Stomach (tissue), 19 donors: ENCODE data around the gene SKI. TPM values are rescaled to one million over a fixed set of nuclear protein-coding genes. Genes with fewer than 3 reads are reported as not detected.

Experiments used
- DNase-seq, 2 donors: peaks; one replicate each; pipeline versions ENCODE4 v3.0.0 to v3.0.0-alpha.2; 2013 to 2019
- H3K27ac ChIP-seq, 5 donors: fragments of 200-600 bp in 4 of 5; sonication (generic) in 4 of 5; one replicate each; pipeline ENCODE4 v1.5.1; 2013 to 2019; ENCODE audit warnings: mild to moderate bottlenecking in 1 of 5, moderate library complexity in 1 of 5
- H3K27me3 ChIP-seq, 3 donors: fragments of 200-600 bp; sonication (generic); one replicate each; pipeline ENCODE4 v1.5.1; 2017 to 2019; ENCODE audit warnings: mixed run types in 1 of 3
- H3K36me3 ChIP-seq, 4 donors: fragments of 200-600 bp; sonication (generic); 1 replicate in 3 of 4; 2 replicates in 1 of 4; pipeline ENCODE4 v1.5.1; 2016 to 2019
- H3K4me1 ChIP-seq, 4 donors: fragments of 200-600 bp; sonication (generic); one replicate each; pipeline ENCODE4 v1.5.1; 2016 to 2019
- H3K4me3 ChIP-seq, 4 donors: fragments of 200-600 bp; sonication (generic) in 3 of 4; one replicate each; pipeline ENCODE4 v1.5.1; 2016 to 2019; ENCODE audit warnings: mild to moderate bottlenecking in 1 of 4
- H3K9me3 ChIP-seq, 4 donors: fragments of 200-600 bp; sonication (generic); one replicate each; pipeline ENCODE4 v1.5.1; 2016 to 2019
- CTCF ChIP-seq, 7 experiments: fragments of 450-650 bp in 4 of 7; fragments of 200-600 bp in 3 of 7; sonication (generic) in 3 of 7; IDR thresholded peaks; one replicate each; pipeline ENCODE4 v1.5.1; 2016 to 2019; ENCODE audit warnings: antibody characterized with exemption in 7 of 7, control low read depth in 2 of 7, mild to moderate bottlenecking in 1 of 7
- EP300 ChIP-seq: sonication (generic); formaldehyde crosslinking; IDR thresholded peaks from one replicate; pipeline ENCODE4 v1.6.1; 2017; ENCODE audit warnings: antibody characterized with exemption
- POLR2A ChIP-seq, 4 donors: fragments of 450-650 bp; IDR thresholded peaks; one replicate each; pipeline ENCODE4 v1.6.1; 2016; ENCODE audit warnings: antibody characterized with exemption in 4 of 4, control low read depth in 2 of 4, mild to moderate bottlenecking in 1 of 4, moderate library complexity in 1 of 4
- POLR2AphosphoS5 ChIP-seq, 3 donors: sonication (generic); formaldehyde crosslinking; IDR thresholded peaks; one replicate each; pipeline ENCODE4 v1.6.1; 2016; ENCODE audit warnings: antibody characterized with exemption in 3 of 3
- WGBS, 5 donors: extraction: QIAGEN DNeasy Blood & Tissue Kit in 3 of 5; methylation state at CpG; one replicate each; pipeline versions ENCODE4 v1.1.5 to v1.1.7; 2013 to 2018; 5-methylcytosine and 5-hydroxymethylcytosine counted together
- intact Hi-C: fragments of 100-400 bp; cut with DNase I; formaldehyde crosslinking; loops from one replicate; pipeline ENCODE4 v1.15.1; 2023; ENCODE audit warnings: low total_unique reads
- long read RNA-seq, 10 donors: transcript quantifications; one replicate each; lab custom pipeline, GENCODE V29; 2026
- polyA plus RNA-seq, 3 donors: library from polyadenylated mRNA; stranded (reverse); fragments of 200-250 nt; gene quantifications; one replicate each; pipeline ENCODE4 v1.2.3, GENCODE V29; 2013
- total RNA-seq, 5 donors: library from RNA; depleted of rRNA; stranded (reverse); fragments of >200 nt; gene quantifications; one replicate each; pipeline versions ENCODE4 v1.1.0 to v1.2.3, GENCODE V29; 2014 to 2016
- donor health status: healthy with polysubstance abuse.
- donor health status: Bipolar disorder and iron deficiency.
- donor health status: healthy.

Gene SKI
- total RNA-seq (10 to 100 TPM; 18.7 to 84.0 (median 32.7) TPM), polyA plus RNA-seq (10 to 100 TPM in 2 of 3 donors, 1 to 10 TPM in 1; 7.4 to 14.8 (median 13.9) TPM)
- long read RNA-seq, donor 1, full-length matches to known transcripts = 1 of 1 reads
- long read RNA-seq, donor 1, partial matches to known transcripts = 0 of 1 reads
- long read RNA-seq, donor 1, other reads (novel, unspliced or antisense) = 0 of 1 reads
- long read RNA-seq, donor 2, full-length matches to known transcripts = 6 of 6 reads
- long read RNA-seq, donor 2, partial matches to known transcripts = 0 of 6 reads
- long read RNA-seq, donor 2, other reads (novel, unspliced or antisense) = 0 of 6 reads
- long read RNA-seq, donor 3 = 0 reads
- long read RNA-seq, donor 4 = 0 reads
- long read RNA-seq, donor 5, full-length matches to known transcripts = 3 of 3 reads
- long read RNA-seq, donor 5, partial matches to known transcripts = 0 of 3 reads
- long read RNA-seq, donor 5, other reads (novel, unspliced or antisense) = 0 of 3 reads
- long read RNA-seq, donor 6 = 0 reads
- long read RNA-seq, donor 7, full-length matches to known transcripts = 2 of 13 reads
- long read RNA-seq, donor 7, partial matches to known transcripts = 11 of 13 reads
- long read RNA-seq, donor 7, other reads (novel, unspliced or antisense) = 0 of 13 reads
- long read RNA-seq, donor 8, full-length matches to known transcripts = 1 of 31 reads
- long read RNA-seq, donor 8, partial matches to known transcripts = 30 of 31 reads
- long read RNA-seq, donor 8, other reads (novel, unspliced or antisense) = 0 of 31 reads
- long read RNA-seq, donor 9, full-length matches to known transcripts = 1 of 6 reads
- long read RNA-seq, donor 9, partial matches to known transcripts = 5 of 6 reads
- long read RNA-seq, donor 9, other reads (novel, unspliced or antisense) = 0 of 6 reads
- long read RNA-seq, donor 10 = 0 reads

GRCh38 chr1:2228157-2228594, at the start of gene SKI:
TSS of gene SKI (plus strand) at chr1:2228319. CDS start at chr1:2228767, 448 bp downstream.
- Histone ChIP-seq H3K4me3 (peak within 1 kb of the TSS; percentile 68 to 81 (median 72)), H3K36me3 (no peaks in the 10 kb centered on the region), H3K4me1 (peaks cover 45 to 53% (median 48%) of the 10 kb centered on the region in 4 donors), H3K27ac (peak within 1 kb of the TSS; percentile 97 to 100 (median 99)), H3K27me3 (peaks cover 0 to 4% (median 0%) of the 10 kb centered on the region in 3 donors), H3K9me3 (no peaks in the 10 kb centered on the region)
- intact Hi-C loops = no loop called here
- no peak for TF ChIP-seq POLR2AphosphoS5 (IDR thresholded peaks at IDR 0.05)
- 0 to 2% (median 0%) methylated on average over 15 to 86 of the region's 100 CpGs; no CpG with 5 or more reads in 1 of the 5 donors for WGBS, 5 donors
- DNase-seq = peak in 1 of 2 donors; percentile 46

- H3K27ac ChIP-seq = no peak overlapping the region
- TF ChIP-seq POLR2AphosphoS5 (IDR thresholded peaks at IDR 0.05) = no peak
- H3K4me1 ChIP-seq = peaks cover 0 to 12% (median 9%) of the 10 kb centered on the region in 4 donors
- DNase-seq = no peak
- H3K9me3 ChIP-seq = no peaks in the 10 kb centered on the region
- intact Hi-C loops = no loop called here
- no peak overlapping the region for H3K4me3 ChIP-seq
- peaks cover 0 to 47% (median 32%) of the 10 kb centered on the region in 4 donors for H3K36me3 ChIP-seq
- H3K27me3 ChIP-seq = no peaks in the 10 kb centered on the region
- 90 to 94% (median 92%) methylated on average over 8 to 16 of the region's 16 CpGs for WGBS, 5 donors
Observed at GRCh38 chr1:2178875-2179274, 49.2 kb upstream of the SKI start.

GRCh38 chr1:2179283-2180013, 48.7 kb upstream of the SKI start:
- peak in 1 of 2 donors; percentile 34 for DNase-seq
- Histone ChIP-seq H3K27ac (no peak overlapping the region), H3K4me3 (no peak overlapping the region), H3K36me3 (peaks cover 0 to 53% (median 38%) of the 10 kb centered on the region in 4 donors), H3K27me3 (no peaks in the 10 kb centered on the region), H3K9me3 (no peaks in the 10 kb centered on the region), H3K4me1 (peaks cover 0 to 6% (median 3%) of the 10 kb centered on the region in 4 donors)
- 77 to 83% (median 80%) methylated on average over 21 to 28 of the region's 28 CpGs for WGBS, 5 donors
- intact Hi-C loops = no loop called here
- no peak for TF ChIP-seq POLR2A (IDR thresholded peaks at IDR 0.05)

GRCh38 chr1:2180297-2181245, 47.5 kb upstream of the SKI start:
- DNase-seq = no peak
- no peaks in the 10 kb centered on the region for H3K27me3 ChIP-seq
- peaks cover 0 to 62% (median 48%) of the 10 kb centered on the region in 4 donors for H3K36me3 ChIP-seq
- no peaks in the 10 kb centered on the region for H3K9me3 ChIP-seq
- no peak for TF ChIP-seq CTCF (IDR thresholded peaks at IDR 0.05)
- TF ChIP-seq EP300 = no peak
- 85 to 94% (median 91%) methylated on average over 46 to 58 of the region's 58 CpGs for WGBS, 5 donors
- H3K27ac ChIP-seq = no peak overlapping the region
- intact Hi-C loops = no loop called here
- no peak overlapping the region for H3K4me3 ChIP-seq
- H3K4me1 ChIP-seq = no peaks in the 10 kb centered on the region

- Histone ChIP-seq H3K27me3 (no peaks in the 10 kb centered on the region), H3K9me3 (no peaks in the 10 kb centered on the region), H3K36me3 (peaks cover 0 to 61% (median 52%) of the 10 kb centered on the region in 4 donors), H3K4me1 (no peaks in the 10 kb centered on the region), H3K27ac (no peak overlapping the region), H3K4me3 (no peak overlapping the region)
- WGBS, 5 donors = 88 to 96% (median 93%) methylated on average over 14 of the region's 14 CpGs
- DNase-seq = no peak
- intact Hi-C loops = no loop called here
- TF ChIP-seq CTCF (IDR thresholded peaks at IDR 0.05) = no peak
- TF ChIP-seq POLR2A (IDR thresholded peaks at IDR 0.05) = no peak
- no peak for TF ChIP-seq POLR2AphosphoS5 (IDR thresholded peaks at IDR 0.05)
- no peak for TF ChIP-seq EP300
Observed at GRCh38 chr1:2181271-2181670, 46.8 kb upstream of the SKI start.
